ENCODE data around the gene ENTREP1. TPM values are rescaled to one million over a fixed set of nuclear protein-coding genes. Genes with fewer than 3 reads are reported as not detected.

Gene ENTREP1
- total RNA-seq, 3 donors from 2014 or later, result 3.0 to 52.7 (median 30.5) TPM

DNA sequence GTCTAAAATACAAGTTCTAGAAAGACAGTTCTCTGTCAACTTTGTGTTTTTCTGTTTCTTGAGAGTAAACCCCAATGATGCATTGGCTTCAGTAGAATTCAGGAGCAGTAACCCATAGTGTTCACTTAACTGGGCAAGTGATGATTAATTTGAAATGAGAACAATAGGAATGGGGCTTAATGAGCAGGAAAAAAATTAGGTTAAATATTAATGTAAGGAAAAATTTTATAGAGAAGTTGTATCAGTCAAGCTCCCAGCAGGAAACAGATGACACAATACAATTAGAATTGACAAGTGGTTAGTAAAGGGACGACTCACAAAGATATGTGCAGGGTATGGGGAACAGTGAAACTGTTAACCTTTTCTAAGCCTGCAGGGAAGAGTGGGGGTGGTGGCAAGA, 38.2 kb downstream of the ENTREP1 start:
- no peak for TF ChIP-seq POLR2A (IDR thresholded peaks at IDR 0.05)
- TF ChIP-seq, protein P1, sequence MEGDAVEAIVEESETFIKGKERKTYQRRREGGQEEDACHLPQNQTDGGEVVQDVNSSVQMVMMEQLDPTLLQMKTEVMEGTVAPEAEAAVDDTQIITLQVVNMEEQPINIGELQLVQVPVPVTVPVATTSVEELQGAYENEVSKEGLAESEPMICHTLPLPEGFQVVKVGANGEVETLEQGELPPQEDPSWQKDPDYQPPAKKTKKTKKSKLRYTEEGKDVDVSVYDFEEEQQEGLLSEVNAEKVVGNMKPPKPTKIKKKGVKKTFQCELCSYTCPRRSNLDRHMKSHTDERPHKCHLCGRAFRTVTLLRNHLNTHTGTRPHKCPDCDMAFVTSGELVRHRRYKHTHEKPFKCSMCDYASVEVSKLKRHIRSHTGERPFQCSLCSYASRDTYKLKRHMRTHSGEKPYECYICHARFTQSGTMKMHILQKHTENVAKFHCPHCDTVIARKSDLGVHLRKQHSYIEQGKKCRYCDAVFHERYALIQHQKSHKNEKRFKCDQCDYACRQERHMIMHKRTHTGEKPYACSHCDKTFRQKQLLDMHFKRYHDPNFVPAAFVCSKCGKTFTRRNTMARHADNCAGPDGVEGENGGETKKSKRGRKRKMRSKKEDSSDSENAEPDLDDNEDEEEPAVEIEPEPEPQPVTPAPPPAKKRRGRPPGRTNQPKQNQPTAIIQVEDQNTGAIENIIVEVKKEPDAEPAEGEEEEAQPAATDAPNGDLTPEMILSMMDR (IDR thresholded peaks at IDR 0.05), result no peak
- TF ChIP-seq POLR2AphosphoS5 (IDR thresholded peaks at IDR 0.05), result no peak
- no peaks in the 10 kb centered on the region for H3K27me3 ChIP-seq
- H3K27ac ChIP-seq, result no peak overlapping the region
- no peak for DNase-seq (ENCODE audit: low spot score in 2 of 2)
- no peak overlapping the region for H3K4me3 ChIP-seq
- H3K36me3 ChIP-seq, result no peaks in the 10 kb centered on the region
- no peaks in the 10 kb centered on the region for H3K9me3 ChIP-seq
- intact Hi-C loops (cut with DNase I; ENCODE audit: low total_unique reads), result no loop called here
- H3K4me1 ChIP-seq, result no peaks in the 10 kb centered on the region

DNA sequence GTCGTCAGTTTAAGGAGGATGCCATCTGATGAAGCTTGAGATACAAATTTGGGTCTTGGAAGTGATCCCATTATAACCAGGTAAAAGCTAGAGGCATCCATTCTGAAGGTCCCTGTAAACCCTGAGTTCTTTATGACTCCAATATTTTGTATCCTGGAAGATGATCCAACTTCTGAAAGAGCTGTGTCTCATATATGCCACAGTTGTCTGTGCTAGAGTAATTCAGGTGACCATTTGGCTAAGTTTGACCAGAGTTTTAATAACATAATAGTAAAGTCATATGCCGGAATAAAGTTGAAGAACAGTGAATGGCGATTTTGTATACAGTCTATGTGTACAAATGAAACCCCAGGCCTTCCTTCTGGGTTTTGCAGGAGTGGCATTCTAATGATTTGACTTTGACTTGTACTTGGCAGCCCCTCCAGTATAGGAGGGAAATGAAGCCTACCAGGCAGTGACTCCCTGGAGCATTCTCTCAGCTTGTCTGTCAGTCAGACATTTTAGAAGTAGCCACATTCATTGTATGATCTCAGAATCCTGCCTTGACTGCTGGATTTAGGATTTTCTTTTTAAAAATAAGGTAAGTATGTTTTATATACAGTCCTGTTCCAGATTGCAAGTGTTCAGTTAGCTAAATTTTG, 39.6 kb downstream of the ENTREP1 start:
- Histone ChIP-seq H3K4me3 (no peak overlapping the region), H3K27ac (peak overlapping the region; percentile 7 to 12), H3K4me1 (no peaks in the 10 kb centered on the region), H3K36me3 (no peaks in the 10 kb centered on the region), H3K9me3 (no peaks in the 10 kb centered on the region), H3K27me3 (no peaks in the 10 kb centered on the region)
- no peak for DNase-seq (ENCODE audit: low spot score in 2 of 2)
- TF ChIP-seq, protein P1 (IDR thresholded peaks at IDR 0.05), result no peak
- no peak for TF ChIP-seq POLR2AphosphoS5 (IDR thresholded peaks at IDR 0.05)
- TF ChIP-seq POLR2A (IDR thresholded peaks at IDR 0.05), result no peak
- intact Hi-C loops (cut with DNase I; ENCODE audit: low total_unique reads), result no loop called here

DNA sequence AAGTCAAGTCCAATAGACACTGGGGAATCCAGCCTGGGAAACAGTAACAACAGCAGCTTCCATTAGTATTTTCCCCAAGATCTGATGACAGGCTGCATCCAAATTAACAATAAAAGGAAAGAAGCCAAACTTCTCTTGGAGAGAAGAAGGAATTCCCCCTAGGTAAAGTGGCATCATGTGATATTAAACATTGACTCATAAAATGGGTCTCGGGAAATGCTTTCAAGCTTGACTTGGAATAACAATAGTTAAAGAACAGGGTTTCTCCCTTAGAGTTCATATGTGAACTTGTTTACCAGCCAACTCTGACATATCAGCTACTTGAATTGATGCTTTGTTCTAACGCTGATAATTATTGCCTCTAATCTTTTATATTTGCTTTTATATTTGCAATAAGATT, 45.4 kb downstream of the ENTREP1 start:
- TF ChIP-seq, protein P1 (IDR thresholded peaks at IDR 0.05), result no peak
- TF ChIP-seq POLR2AphosphoS5 (IDR thresholded peaks at IDR 0.05) (no peak), POLR2A (IDR thresholded peaks at IDR 0.05) (no peak)
- peak overlapping the region; percentile 1 to 52 for H3K27ac ChIP-seq
- no peak for DNase-seq (ENCODE audit: low spot score in 2 of 2)
- H3K27me3 ChIP-seq, result no peaks in the 10 kb centered on the region
- H3K4me3 ChIP-seq, result no peak overlapping the region
- no peaks in the 10 kb centered on the region for H3K9me3 ChIP-seq
- H3K4me1 ChIP-seq, result peaks cover 0 to 7% of the 10 kb centered on the region in 2 donors
- intact Hi-C loops (cut with DNase I; ENCODE audit: low total_unique reads), result no loop called here
- H3K36me3 ChIP-seq, result no peaks in the 10 kb centered on the region

DNA sequence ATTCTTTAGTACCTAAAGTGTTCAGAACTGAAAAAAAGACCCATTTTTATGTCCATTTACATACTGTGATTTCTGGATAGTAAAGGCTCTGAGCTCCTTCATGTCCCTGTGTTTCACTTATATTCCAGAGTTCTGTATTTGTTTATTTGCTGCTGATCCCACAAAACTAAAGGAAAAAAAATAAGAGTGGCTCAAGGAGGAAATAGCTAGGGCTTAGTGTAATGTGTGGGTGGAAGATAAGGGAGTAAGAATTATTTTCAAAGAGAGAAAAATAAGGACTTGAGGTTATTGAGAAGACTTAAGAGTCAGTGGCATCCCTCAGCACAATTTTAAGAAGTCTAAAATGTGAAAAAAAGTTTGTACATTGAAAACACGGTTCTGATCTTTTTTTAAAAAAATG, 46.0 kb downstream of the ENTREP1 start:
- Histone ChIP-seq H3K27ac (peak overlapping the region in 1 of 2 donors; percentile 52), H3K4me1 (peaks cover 0 to 7% of the 10 kb centered on the region in 2 donors), H3K36me3 (no peaks in the 10 kb centered on the region), H3K27me3 (no peaks in the 10 kb centered on the region), H3K4me3 (no peak overlapping the region), H3K9me3 (no peaks in the 10 kb centered on the region)
- TF ChIP-seq, protein P1 (IDR thresholded peaks at IDR 0.05), result no peak
- TF ChIP-seq POLR2AphosphoS5 (IDR thresholded peaks at IDR 0.05) (no peak), POLR2A (IDR thresholded peaks at IDR 0.05) (no peak)
- intact Hi-C loops (cut with DNase I; ENCODE audit: low total_unique reads), result no loop called here
- no peak for DNase-seq (ENCODE audit: low spot score in 2 of 2)

DNA sequence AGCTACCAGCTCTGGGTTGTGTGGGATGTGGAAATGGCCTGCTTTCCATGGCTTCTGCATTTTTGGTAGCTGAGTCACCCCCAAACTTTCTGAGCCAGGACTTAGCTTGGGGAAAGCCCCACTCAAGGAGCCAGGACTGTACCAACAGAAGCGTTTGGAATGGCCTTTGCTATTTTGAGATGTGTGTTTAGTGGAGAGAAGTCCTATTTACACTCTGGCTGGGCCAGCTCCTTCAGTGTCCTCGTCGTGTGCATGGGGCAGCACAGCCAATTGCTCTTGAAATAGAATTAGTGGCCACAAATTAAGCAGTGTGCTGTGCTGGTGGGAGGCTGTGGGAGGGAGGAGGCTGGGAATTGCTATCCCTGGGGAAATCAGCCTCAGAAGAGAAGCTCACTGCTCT, 51.6 kb downstream of the ENTREP1 start:
- Histone ChIP-seq H3K4me3 (peak overlapping the region in 1 of 3 donors; percentile 6), H3K36me3 (no peaks in the 10 kb centered on the region), H3K4me1 (peaks cover 0 to 4% of the 10 kb centered on the region in 2 donors), H3K27ac (peak overlapping the region; percentile 59 to 70), H3K27me3 (no peaks in the 10 kb centered on the region), H3K9me3 (no peaks in the 10 kb centered on the region)
- DNase-seq (ENCODE audit: low spot score in 2 of 2), result peak in 1 of 2 donors; percentile 61
- no peak for TF ChIP-seq POLR2A (IDR thresholded peaks at IDR 0.05)
- peak in 1 of 3 donors; percentile 17 for TF ChIP-seq POLR2AphosphoS5 (IDR thresholded peaks at IDR 0.05)
- TF ChIP-seq, protein P1 (IDR thresholded peaks at IDR 0.05), result no peak
- intact Hi-C loops (cut with DNase I; ENCODE audit: low total_unique reads), result no loop called here
